Measurements from ENCODE around the gene TEX19.

TEX19 gene

DNA sequence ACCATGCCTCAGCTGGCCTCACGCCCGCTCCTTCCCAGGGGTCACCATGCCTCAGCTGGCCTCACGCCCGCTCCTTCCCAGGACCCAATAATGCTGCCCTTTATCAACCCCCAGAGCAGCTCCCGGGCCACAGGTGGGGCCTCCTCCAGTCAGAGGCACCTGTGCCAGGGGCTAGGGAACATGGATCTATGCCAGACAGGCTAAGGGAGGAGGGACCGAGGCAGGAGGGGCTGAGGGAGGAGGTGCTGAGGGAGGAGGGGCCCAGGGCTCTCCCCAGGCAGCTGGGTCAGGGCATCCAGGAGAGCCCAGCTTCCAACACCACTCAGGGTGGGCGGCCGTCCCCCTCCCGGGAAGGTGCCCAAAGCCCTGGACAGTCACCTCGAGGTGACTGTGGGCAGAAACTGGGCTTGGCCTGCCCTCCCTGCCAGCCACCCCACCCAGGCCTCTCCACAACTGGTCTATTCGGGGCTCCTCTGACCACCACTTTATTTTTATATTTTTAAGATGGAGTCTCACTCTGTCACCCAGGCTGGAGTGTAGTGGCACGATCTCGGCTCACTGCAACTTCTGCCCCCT lies 31.9 kb downstream of the TEX19 start:
- Histone ChIP-seq H3K36me3 (ENCODE audit: insufficient read depth, low read length) (no peaks in the 10 kb centered on the region), H3K27ac (ENCODE audit: low read depth, low read length) (no peak overlapping the region), H3K27me3 (ENCODE audit: insufficient read depth, low read length) (no peaks in the 10 kb centered on the region), H3K9me3 (ENCODE audit: insufficient read depth, low read depth, low read length) (no peaks in the 10 kb centered on the region), H3K9ac (ENCODE audit: low read depth, low read length) (no peak overlapping the region), H3K4me1 (ENCODE audit: insufficient read depth, low read length) (no peaks in the 10 kb centered on the region), H3K4me3 (ENCODE audit: low read length) (no peak overlapping the region)
- WGBS = 90% methylated on average over 13 of the region's 13 CpGs

DNA sequence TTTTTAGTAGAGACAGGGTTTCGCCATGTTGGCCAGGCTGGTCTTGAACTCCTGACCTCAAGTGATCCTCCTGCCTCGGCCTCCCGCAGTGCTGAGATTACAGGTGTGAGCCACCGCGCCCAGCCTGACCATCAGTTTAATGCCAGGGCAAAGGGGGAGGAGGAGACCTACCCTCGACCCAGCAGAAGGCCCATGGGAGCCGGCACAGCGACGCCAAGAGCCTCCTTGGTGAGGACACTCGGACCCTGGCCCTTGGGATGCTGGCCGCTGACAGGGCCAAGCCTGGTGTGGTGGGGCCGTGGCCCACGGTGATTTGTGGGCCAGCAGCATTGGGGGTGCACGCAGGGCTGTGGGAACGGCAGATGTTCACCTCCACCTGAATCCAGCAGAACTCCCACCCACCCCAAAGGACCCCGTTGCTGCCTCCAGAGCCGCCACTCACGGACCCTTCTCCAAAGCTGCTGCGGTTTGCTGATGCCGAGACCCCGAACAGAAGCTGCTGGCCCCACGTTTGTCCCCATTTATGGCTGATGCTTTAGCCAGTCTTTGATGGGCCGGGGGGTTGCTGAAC lies 32.5 kb downstream of the TEX19 start:
- Histone ChIP-seq H3K9ac (ENCODE audit: low read depth, low read length) (no peak overlapping the region), H3K27me3 (ENCODE audit: insufficient read depth, low read length) (no peaks in the 10 kb centered on the region), H3K27ac (ENCODE audit: low read depth, low read length) (no peak overlapping the region), H3K36me3 (ENCODE audit: insufficient read depth, low read length) (no peaks in the 10 kb centered on the region), H3K4me1 (ENCODE audit: insufficient read depth, low read length) (no peaks in the 10 kb centered on the region), H3K9me3 (ENCODE audit: insufficient read depth, low read depth, low read length) (no peaks in the 10 kb centered on the region), H3K4me3 (ENCODE audit: low read length) (no peak overlapping the region)
- WGBS = 96% methylated on average over 23 of the region's 23 CpGs

DNA sequence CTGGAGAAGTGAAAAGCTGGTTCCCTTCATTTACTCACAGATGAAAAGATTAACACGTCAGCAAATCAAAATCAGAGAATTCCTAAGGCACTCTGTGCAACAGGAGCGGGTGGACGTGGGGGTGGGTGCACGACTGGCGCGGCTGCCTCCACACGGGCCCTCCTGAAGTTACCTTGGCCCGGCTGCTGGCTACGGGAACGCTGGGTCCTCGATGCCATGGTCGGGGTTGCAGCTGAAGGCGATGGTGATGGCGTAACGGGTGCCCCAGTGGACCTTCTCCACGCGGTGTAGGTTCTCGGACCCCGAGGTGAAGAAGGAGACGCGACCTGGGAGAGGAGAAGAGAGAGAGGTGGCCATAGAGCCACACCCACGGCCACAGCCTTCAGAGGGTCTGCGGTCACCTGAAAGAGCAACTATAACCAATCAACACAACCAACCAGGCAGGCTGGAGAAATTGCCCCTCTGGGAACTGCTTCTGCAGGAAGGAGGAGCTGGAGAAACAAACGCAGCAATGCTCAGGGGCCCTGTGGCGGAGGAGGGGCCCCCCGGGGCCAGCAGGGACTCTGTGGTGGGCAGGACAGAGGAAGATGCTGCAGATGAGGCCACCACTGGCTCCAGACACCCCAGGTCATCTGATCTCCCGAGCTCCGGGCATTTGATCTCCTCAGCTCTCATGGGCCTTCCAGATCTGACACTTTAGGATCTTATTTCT lies 33.3 kb downstream of the TEX19 start:
- no peaks in the 10 kb centered on the region for H3K27me3 ChIP-seq (ENCODE audit: insufficient read depth, low read length)
- no peak overlapping the region for H3K4me3 ChIP-seq (ENCODE audit: low read length)
- H3K9ac ChIP-seq (ENCODE audit: low read depth, low read length) = no peak overlapping the region
- H3K27ac ChIP-seq (ENCODE audit: low read depth, low read length) = no peak overlapping the region
- 95% methylated on average over 28 of the region's 28 CpGs for WGBS
- no peaks in the 10 kb centered on the region for H3K36me3 ChIP-seq (ENCODE audit: insufficient read depth, low read length)
- no peaks in the 10 kb centered on the region for H3K4me1 ChIP-seq (ENCODE audit: insufficient read depth, low read length)
- H3K9me3 ChIP-seq (ENCODE audit: insufficient read depth, low read depth, low read length) = no peaks in the 10 kb centered on the region

DNA sequence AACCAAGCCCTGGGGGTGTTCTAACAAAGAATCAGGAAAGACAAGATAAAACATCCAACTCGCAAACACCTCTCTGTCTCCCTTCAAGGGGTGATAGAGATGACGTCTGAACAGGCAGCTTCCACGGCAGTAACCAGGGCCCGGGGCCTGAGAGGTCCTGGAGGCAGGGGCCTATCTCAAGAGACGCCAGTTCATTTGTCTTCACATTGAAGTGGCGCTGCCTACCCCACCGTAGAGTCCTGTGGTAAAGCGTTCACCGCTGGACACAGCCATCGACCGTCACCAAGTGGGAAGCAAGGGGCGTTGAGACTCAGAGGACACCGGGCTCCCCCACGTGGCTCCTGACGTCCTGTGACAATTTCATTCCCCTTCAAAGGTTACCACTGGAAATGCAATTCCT lies 33.9 kb downstream of the TEX19 start:
- H3K4me3 ChIP-seq (ENCODE audit: low read length) = no peak overlapping the region
- H3K9ac ChIP-seq (ENCODE audit: low read depth, low read length) = no peak overlapping the region
- H3K9me3 ChIP-seq (ENCODE audit: insufficient read depth, low read depth, low read length) = no peaks in the 10 kb centered on the region
- no peaks in the 10 kb centered on the region for H3K27me3 ChIP-seq (ENCODE audit: insufficient read depth, low read length)
- H3K4me1 ChIP-seq (ENCODE audit: insufficient read depth, low read length) = no peaks in the 10 kb centered on the region
- no peaks in the 10 kb centered on the region for H3K36me3 ChIP-seq (ENCODE audit: insufficient read depth, low read length)
- no peak overlapping the region for H3K27ac ChIP-seq (ENCODE audit: low read depth, low read length)
- WGBS = 93% methylated on average over 15 of the region's 15 CpGs

DNA sequence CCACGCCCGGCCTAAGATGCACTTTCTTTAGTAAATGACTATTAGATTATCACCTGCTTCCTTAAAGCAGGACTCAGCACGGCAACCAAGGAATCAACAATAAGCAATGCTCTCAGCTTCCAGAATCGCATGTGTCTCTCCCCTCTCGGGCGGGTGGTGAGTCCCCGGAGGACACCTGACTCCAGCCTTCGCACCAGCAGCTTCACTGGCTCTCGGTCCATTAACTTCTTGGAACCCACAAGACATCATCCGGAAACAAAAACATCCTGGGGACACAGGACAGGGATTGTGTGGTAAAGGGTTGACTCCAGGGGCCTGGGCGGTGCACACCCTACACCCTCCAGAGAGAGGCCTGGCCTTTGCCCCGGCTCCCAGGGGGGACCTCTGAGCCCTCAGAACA lies 35.2 kb downstream of the TEX19 start:
- Histone ChIP-seq H3K9me3 (ENCODE audit: insufficient read depth, low read depth, low read length) (no peaks in the 10 kb centered on the region), H3K4me3 (ENCODE audit: low read length) (no peak overlapping the region), H3K27me3 (ENCODE audit: insufficient read depth, low read length) (no peaks in the 10 kb centered on the region), H3K36me3 (ENCODE audit: insufficient read depth, low read length) (no peaks in the 10 kb centered on the region), H3K9ac (ENCODE audit: low read depth, low read length) (no peak overlapping the region), H3K4me1 (ENCODE audit: insufficient read depth, low read length) (no peaks in the 10 kb centered on the region), H3K27ac (ENCODE audit: low read depth, low read length) (no peak overlapping the region)
- WGBS = 98% methylated on average over 11 of the region's 12 CpGs

DNA sequence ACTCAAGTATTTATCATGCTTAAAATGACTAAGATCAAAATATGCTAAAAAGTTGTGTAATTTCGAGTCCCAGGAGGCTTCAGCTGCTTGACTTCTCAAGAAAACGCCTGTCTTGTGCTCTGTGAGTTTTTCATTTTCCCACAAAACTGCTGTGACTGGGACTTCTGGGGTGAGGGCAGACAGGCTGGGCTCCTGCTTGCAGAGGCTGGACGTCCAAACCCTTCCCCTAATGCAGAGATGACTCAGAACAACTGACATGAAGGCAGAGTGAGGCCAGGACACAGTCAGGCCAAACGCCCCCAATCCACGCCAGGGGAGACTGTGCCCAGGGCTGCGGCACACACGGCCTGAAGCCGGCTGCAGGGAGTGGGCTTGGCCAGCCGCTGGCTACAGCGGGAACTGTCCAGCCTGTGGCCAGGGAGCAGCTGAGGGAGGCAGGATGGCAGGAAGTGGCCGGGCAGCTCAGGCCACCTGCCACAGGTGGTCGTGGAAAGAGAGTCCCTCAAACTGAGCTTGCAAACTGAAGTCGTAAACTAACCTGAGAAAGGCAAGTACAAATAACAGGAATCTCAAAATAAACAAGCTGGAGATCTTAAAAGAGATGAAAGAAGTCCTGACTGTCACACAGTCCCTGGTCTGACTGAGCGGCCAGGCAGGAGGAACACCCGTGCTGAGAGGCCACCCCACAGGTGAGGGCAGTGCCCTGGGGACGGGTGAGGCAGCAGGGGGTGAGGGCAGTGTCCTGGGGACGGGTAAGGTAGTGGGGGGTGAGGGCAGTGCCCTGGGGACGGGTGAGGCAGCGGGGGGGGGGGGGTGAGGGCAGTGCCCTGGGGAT lies 37.8 kb downstream of the TEX19 start:
- Histone ChIP-seq H3K27ac (ENCODE audit: low read depth, low read length) (no peak overlapping the region), H3K4me1 (ENCODE audit: insufficient read depth, low read length) (no peaks in the 10 kb centered on the region), H3K27me3 (ENCODE audit: insufficient read depth, low read length) (no peaks in the 10 kb centered on the region), H3K9ac (ENCODE audit: low read depth, low read length) (no peak overlapping the region), H3K9me3 (ENCODE audit: insufficient read depth, low read depth, low read length) (no peaks in the 10 kb centered on the region), H3K36me3 (ENCODE audit: insufficient read depth, low read length) (no peaks in the 10 kb centered on the region), H3K4me3 (ENCODE audit: low read length) (no peak overlapping the region)
- WGBS = 86% methylated on average over 18 of the region's 19 CpGs

DNA sequence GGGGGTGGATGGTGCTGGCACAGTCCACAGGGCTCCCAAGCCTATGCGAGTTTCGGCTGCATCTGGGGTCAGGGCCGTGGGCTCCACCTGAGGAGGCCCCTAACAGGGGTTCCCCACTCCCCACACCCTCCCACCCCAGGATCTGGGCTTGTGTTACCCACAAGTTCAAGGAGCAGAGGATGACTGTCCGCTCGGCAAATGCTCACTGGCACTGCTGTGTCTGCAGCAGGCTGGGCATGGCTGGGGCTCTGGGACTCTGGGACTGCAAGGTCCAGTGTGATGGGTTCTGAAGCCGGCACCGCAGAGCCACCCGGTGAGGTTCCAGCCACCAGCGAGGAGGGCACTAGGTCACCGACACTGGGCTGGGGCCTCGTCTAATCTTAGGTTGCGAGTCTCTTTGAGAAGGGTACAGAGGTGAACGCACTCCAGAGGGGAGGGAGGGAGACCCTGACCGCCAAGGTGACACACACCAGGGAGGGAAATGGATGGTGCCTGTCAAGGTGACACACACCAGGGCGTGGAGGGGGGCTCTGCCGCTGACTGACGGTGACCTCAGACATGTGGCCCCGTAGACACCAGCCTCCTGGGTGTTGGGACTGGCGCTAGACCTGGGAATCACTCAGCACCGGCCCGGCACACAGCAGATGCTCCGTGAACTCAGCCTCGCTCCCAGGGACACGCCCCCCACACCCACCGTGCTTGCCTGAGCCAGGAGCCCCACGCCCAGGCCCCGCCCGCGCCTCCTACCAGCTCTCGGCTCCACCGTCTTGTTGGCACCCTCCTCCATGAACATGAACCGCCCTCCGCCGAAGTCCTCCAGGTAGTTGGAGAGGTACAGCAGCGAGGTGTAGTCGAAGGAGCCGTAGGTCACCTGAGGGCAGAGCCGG lies 38.6 kb downstream of the TEX19 start:
- no peak overlapping the region for H3K27ac ChIP-seq (ENCODE audit: low read depth, low read length)
- 92% methylated on average over 38 of the region's 38 CpGs for WGBS
- no peak overlapping the region for H3K9ac ChIP-seq (ENCODE audit: low read depth, low read length)
- no peaks in the 10 kb centered on the region for H3K9me3 ChIP-seq (ENCODE audit: insufficient read depth, low read depth, low read length)
- no peaks in the 10 kb centered on the region for H3K36me3 ChIP-seq (ENCODE audit: insufficient read depth, low read length)
- H3K4me1 ChIP-seq (ENCODE audit: insufficient read depth, low read length) = no peaks in the 10 kb centered on the region
- no peak overlapping the region for H3K4me3 ChIP-seq (ENCODE audit: low read length)
- no peaks in the 10 kb centered on the region for H3K27me3 ChIP-seq (ENCODE audit: insufficient read depth, low read length)

DNA sequence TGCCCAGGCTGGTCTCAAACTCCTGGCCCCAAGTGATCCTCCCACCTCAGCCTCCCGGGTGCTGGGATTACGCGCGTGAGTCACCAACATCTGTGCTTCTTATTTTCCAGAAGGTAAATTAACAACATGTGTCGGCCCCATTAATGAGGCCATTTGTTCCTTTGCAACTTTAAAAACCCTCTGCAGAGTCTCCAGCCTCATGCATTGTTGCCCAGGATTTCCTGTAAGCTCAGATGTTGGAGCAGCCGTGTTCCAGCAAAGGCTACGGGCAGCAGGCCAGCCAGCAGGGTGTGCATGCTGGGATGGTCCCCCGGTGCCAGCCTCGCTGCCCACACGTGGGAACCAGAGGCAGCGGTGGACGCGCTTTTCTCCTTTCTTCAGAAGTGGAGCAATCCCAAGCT lies 40.0 kb downstream of the TEX19 start:
- peaks cover 10% of the 10 kb centered on the region; the same call in 1 of the 2 replicates for H3K36me3 ChIP-seq (ENCODE audit: insufficient read depth, low read length)
- H3K9me3 ChIP-seq (ENCODE audit: insufficient read depth, low read depth, low read length) = no peaks in the 10 kb centered on the region
- H3K27me3 ChIP-seq (ENCODE audit: insufficient read depth, low read length) = no peaks in the 10 kb centered on the region
- H3K4me3 ChIP-seq (ENCODE audit: low read length) = no peak overlapping the region
- WGBS = 94% methylated on average over 13 of the region's 13 CpGs
- no peak overlapping the region for H3K9ac ChIP-seq (ENCODE audit: low read depth, low read length)
- no peaks in the 10 kb centered on the region for H3K4me1 ChIP-seq (ENCODE audit: insufficient read depth, low read length)
- no peak overlapping the region for H3K27ac ChIP-seq (ENCODE audit: low read depth, low read length)

DNA sequence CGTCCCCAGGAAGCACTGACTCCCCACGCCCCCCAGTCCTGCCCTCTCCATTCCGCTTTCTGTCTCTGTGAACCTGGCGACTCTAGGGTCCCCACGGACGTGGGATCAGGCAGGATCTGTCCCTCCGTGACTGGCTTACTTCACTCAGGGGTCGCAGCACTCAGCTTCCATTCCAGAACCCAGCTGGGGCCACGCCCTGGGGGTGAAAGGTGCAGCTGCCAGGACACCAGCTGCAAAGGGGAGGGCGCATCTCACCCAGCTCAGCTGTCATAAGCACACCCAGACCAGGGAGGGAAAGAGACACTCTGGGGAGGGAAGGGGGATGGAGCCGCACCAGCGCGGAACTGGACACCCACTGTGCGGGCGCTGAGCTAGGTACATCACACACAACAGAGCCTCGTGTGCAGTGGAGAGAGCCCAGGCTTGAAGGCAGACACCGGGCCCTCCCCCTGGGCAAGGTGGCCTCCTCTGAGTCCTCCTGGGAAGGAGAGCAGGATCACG lies 40.6 kb downstream of the TEX19 start:
- H3K36me3 ChIP-seq (ENCODE audit: insufficient read depth, low read length) = peaks cover 10% of the 10 kb centered on the region; the same call in 1 of the 2 replicates
- H3K9me3 ChIP-seq (ENCODE audit: insufficient read depth, low read depth, low read length) = no peaks in the 10 kb centered on the region
- no peak overlapping the region for H3K9ac ChIP-seq (ENCODE audit: low read depth, low read length)
- no peaks in the 10 kb centered on the region for H3K27me3 ChIP-seq (ENCODE audit: insufficient read depth, low read length)
- no peaks in the 10 kb centered on the region for H3K4me1 ChIP-seq (ENCODE audit: insufficient read depth, low read length)
- H3K4me3 ChIP-seq (ENCODE audit: low read length) = no peak overlapping the region
- WGBS = 89% methylated on average over 18 of the region's 18 CpGs
- H3K27ac ChIP-seq (ENCODE audit: low read depth, low read length) = no peak overlapping the region

DNA sequence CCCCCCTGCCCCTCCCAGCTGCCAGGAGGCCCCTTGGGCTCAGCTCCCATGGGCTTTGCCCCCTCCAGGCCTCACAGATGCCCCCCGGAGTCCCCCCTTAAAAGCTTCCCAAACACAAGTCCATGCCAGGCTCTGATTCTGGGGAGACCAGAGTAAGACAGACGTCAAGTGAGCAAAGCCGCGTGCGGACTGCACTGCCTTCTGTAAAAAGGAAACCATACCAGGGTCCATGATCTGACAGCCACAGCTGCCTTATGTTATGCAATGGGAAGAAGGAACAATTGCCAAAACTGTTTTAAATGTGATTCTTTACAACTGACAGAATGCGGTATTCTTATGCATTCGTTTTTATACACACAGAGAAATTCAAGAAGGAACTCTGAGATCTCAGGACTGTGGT lies 41.2 kb downstream of the TEX19 start:
- WGBS = 93% methylated on average over 7 of the region's 7 CpGs
- no peaks in the 10 kb centered on the region for H3K9me3 ChIP-seq (ENCODE audit: insufficient read depth, low read depth, low read length)
- peaks cover 10% of the 10 kb centered on the region; the same call in 1 of the 2 replicates for H3K36me3 ChIP-seq (ENCODE audit: insufficient read depth, low read length)
- no peak overlapping the region for H3K27ac ChIP-seq (ENCODE audit: low read depth, low read length)
- H3K9ac ChIP-seq (ENCODE audit: low read depth, low read length) = no peak overlapping the region
- no peaks in the 10 kb centered on the region for H3K27me3 ChIP-seq (ENCODE audit: insufficient read depth, low read length)
- H3K4me3 ChIP-seq (ENCODE audit: low read length) = no peak overlapping the region
- no peaks in the 10 kb centered on the region for H3K4me1 ChIP-seq (ENCODE audit: insufficient read depth, low read length)

Measured in HUES64 (cell line).